Natural killer cell treated with Interleukin-12 subunit alpha and Interleukin-12 subunit beta and Interleukin-15 and Interleukin-18, amount 100 ng/mL, for 72 hours (primary cell): ENCODE results near the gene SLC6A12. TPM values are rescaled to one million over a fixed set of nuclear protein-coding genes. Genes with fewer than 3 reads are reported as not detected.
A peak's percentile ranks its signal among the peaks of the same experiment; 100 is the strongest.

Experiments used
- ATAC-seq, 2 donors: fragments of 150-1000 bp; cut with Tn5 transposase in 1 of 2; sonication (Bioruptor Pico), chemical (Tn5 transposase) in 1 of 2; 2 replicates each; pipeline ENCODE4 v1.10.0; 2021
- DNase-seq: peaks from one replicate; pipeline ENCODE4 v3.0.0; 2022; ENCODE audit warnings: low spot score
- H3K27ac Mint-ChIP-seq, 2 donors: 1 replicate in 1 of 2; 2 replicates in 1 of 2; pipeline ENCODE4 v1.8.0; 2022; ENCODE audit warnings: mixed read lengths in 2 of 2, mild to moderate bottlenecking in 1 of 2, moderate library complexity in 1 of 2
- H3K27me3 Mint-ChIP-seq, 2 donors: 1 replicate in 1 of 2; 2 replicates in 1 of 2; pipeline ENCODE4 v1.8.0; 2022; ENCODE audit warnings: mixed read lengths in 2 of 2
- H3K36me3 Mint-ChIP-seq: one replicate; pipeline ENCODE4 v1.8.0; 2022; ENCODE audit warnings: mixed read lengths
- H3K4me1 Mint-ChIP-seq, 2 donors: 1 replicate in 1 of 2; 2 replicates in 1 of 2; pipeline ENCODE4 v1.8.0; 2022; ENCODE audit warnings: low read depth in 2 of 2, mixed read lengths in 2 of 2, mild to moderate bottlenecking in 1 of 2
- H3K4me3 Mint-ChIP-seq: one replicate; pipeline ENCODE4 v1.8.0; 2022; ENCODE audit warnings: mixed read lengths
- H3K9me3 Mint-ChIP-seq: 2 replicates; pipeline ENCODE4 v1.8.0; 2022; ENCODE audit warnings: mixed read lengths
- total RNA-seq, 2 donors: library from RNA; stranded (reverse); gene quantifications; one replicate each; pipeline ENCODE4 v1.2.3, GENCODE V29; 2022

Gene SLC6A12
- total RNA-seq, 2 donors from 2014 or later = 0.11 TPM; not detected in 1

DNA sequence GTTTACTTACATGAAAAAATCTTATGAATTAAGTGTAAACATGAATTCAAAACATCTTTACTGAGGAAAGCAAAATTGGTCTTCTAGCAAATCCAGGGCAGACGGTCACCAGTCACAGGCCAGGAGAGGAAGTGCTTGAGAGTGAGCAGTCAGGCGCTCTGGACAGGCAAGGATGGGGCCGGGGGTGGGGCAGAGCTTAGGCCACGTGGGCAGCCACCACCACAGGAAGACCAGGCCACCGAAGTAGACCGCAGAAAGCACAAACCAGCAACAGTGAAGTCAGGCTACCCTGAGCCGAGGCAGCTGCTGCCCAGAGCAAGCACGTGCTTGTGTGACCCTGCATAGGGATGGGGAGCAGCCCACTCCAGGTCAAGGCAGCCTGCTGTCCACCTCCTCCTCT lies 33.5 kb downstream of the SLC6A12 start:
- Mint-ChIP-seq H3K27me3 (peaks cover 8 to 15% of the 10 kb centered on the region in 2 donors), H3K4me3 (no peak overlapping the region), H3K9me3 (no peaks in the 10 kb centered on the region), H3K36me3 (no peaks in the 10 kb centered on the region), H3K27ac (no peak overlapping the region), H3K4me1 (peaks cover 14% of the 10 kb centered on the region in 2 donors)
- no peak for DNase-seq
- ATAC-seq = peak; percentile 67 to 80

DNA sequence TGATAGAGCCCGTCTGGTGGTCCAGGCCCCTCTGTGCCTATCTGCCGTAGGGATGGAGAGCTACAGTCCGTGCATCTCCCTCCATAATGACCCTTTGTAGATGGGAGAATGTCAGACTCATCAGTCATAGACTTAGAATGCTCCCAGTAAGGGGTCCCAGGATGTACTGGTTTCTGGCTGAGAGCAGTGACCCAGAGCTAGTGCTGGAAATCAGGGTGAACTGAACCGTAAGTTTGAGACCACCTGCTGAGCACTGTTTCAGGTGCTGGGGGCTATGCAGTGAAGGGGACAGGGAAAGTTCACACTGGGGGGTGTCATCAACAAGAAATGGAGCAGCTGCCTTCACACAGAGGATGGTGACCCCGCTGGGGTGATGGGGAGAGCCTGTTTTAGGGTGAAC lies 34.1 kb downstream of the SLC6A12 start:
- Mint-ChIP-seq H3K4me1 (peaks cover 14% of the 10 kb centered on the region in 2 donors), H3K27me3 (peaks cover 5 to 15% of the 10 kb centered on the region in 2 donors), H3K9me3 (no peaks in the 10 kb centered on the region), H3K36me3 (no peaks in the 10 kb centered on the region), H3K27ac (no peak overlapping the region), H3K4me3 (no peak overlapping the region)
- DNase-seq (no peak), ATAC-seq (no peak)

GRCh38 chr12:179131-179884 lies 34.6 kb downstream of the SLC6A12 start:
- peaks cover 14% of the 10 kb centered on the region in 2 donors for H3K4me1 Mint-ChIP-seq
- DNase-seq (no peak), ATAC-seq (no peak)
- H3K27ac Mint-ChIP-seq = no peak overlapping the region
- peaks cover 3 to 15% of the 10 kb centered on the region in 2 donors for H3K27me3 Mint-ChIP-seq
- H3K36me3 Mint-ChIP-seq = no peaks in the 10 kb centered on the region
- H3K4me3 Mint-ChIP-seq = no peak overlapping the region
- H3K9me3 Mint-ChIP-seq = no peaks in the 10 kb centered on the region

DNA sequence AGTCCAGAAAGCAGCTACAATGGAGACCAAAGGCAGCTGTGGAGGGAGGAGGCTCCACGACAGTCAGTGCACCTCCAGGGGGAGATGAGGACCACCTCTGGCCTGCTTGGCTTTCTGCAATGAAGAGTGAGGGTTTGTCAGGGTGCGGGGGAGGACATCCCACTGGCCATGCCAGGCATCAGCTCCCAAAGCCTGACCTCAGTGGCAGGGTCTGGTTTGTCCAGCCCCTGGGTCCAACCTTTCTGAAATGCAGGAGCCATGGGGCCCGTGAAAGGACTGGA lies 35.2 kb downstream of the SLC6A12 start:
- Mint-ChIP-seq H3K4me1 (peaks cover 14% of the 10 kb centered on the region in 2 donors), H3K36me3 (no peaks in the 10 kb centered on the region), H3K27me3 (peaks cover 3 to 15% of the 10 kb centered on the region in 2 donors), H3K27ac (no peak overlapping the region), H3K9me3 (no peaks in the 10 kb centered on the region), H3K4me3 (no peak overlapping the region)
- DNase-seq = no peak
- ATAC-seq = no peak

DNA sequence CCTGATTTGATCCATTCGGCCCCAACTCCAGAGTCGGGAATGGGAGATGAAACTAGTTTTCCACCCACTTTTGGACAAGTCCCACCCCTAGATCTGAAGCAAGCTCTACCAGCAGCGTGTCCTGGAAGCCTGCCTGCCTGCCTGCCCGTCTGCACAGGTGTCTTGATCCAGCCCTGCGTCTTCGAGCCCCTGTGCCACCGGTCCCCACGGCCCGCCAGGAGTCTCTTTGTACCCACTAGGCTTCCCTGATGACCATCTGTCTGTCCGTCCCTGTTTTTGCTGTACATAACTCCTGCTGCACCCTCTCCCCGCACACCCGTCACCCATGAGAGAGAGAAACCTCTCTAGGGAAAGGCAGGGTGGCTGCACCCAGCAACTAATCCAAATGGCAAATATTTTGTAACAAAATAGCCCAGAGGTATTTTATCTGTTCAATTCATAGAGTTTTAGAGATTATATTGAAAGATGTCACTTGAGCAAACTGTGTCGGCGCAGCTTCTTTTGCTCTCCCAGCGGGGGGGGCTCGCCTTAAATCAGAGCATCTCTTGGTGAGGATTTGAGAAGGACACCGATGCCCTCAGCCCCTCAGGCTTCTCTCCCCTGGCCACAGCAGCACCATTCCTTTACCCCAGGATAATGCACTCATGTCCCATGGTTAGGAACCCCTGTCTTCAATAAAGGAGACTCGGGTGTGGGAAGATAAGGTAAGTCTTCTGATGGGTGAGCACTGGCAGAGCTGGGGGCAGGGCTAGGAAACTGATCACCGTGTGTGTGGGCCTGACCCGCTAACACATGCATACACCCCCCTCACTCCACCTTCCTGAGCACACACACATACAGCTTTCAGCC lies 35.8 kb downstream of the SLC6A12 start:
- ATAC-seq = no peak
- Mint-ChIP-seq H3K4me3 (no peak overlapping the region), H3K27me3 (peaks cover 0 to 9% of the 10 kb centered on the region in 2 donors)

DNA sequence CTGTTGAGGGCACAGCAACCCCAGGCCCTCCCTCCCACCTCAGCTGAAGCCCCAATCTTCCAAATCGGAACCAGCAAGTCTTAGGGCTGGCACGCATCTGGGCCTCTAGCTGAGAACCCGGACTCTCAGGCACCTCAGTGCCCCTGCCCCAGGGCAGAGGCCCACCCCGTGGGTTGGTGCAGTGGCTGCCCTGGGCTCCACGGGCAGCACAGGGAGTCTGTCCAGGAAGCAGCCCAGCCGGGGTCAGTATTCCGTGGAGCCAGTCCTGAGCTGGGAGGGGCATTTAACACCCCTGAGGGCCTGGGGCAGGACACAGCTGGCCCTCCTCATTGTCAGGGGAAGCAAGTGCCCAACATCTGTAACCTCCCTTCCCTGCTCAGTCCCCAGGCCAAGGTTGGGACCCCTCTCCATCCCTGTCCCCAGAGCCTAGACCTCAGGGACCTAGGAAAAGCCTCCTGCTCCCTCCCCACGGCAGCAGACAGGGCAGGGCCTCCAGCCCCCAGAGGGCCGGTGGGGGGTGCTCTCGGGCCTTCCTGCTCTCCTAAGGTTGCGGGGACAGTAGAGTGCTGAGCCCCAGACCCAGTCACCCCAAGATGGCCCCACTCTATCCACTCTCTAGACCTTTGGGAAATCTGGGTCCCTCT lies 36.5 kb downstream of the SLC6A12 start:
- Mint-ChIP-seq H3K36me3 (no peaks in the 10 kb centered on the region), H3K4me1 (peaks cover 14 to 16% of the 10 kb centered on the region in 2 donors), H3K27me3 (peaks cover 6% of the 10 kb centered on the region in 2 donors)

More for the DNA sequence above, 35.8 kb downstream of the SLC6A12 start:
- H3K4me1 Mint-ChIP-seq = peaks cover 14% of the 10 kb centered on the region in 2 donors
- H3K9me3 Mint-ChIP-seq = no peaks in the 10 kb centered on the region
- no peaks in the 10 kb centered on the region for H3K36me3 Mint-ChIP-seq
- no peak for DNase-seq
- H3K27ac Mint-ChIP-seq = no peak overlapping the region

GRCh38 chr12:176321-177181 lies 37.4 kb downstream of the SLC6A12 start:
- Mint-ChIP-seq H3K4me3 (no peak overlapping the region), H3K4me1 (peaks cover 14 to 17% of the 10 kb centered on the region in 2 donors), H3K27ac (no peak overlapping the region), H3K9me3 (no peaks in the 10 kb centered on the region), H3K36me3 (no peaks in the 10 kb centered on the region), H3K27me3 (peaks cover 6 to 7% of the 10 kb centered on the region in 2 donors)
- ATAC-seq = peak in 1 of 2 donors; percentile 2
- no peak for DNase-seq

More for the DNA sequence above, 36.5 kb downstream of the SLC6A12 start:
- no peak overlapping the region for H3K4me3 Mint-ChIP-seq
- ATAC-seq (no peak), DNase-seq (no peak)
- H3K27ac Mint-ChIP-seq = no peak overlapping the region
- no peaks in the 10 kb centered on the region for H3K9me3 Mint-ChIP-seq

DNA sequence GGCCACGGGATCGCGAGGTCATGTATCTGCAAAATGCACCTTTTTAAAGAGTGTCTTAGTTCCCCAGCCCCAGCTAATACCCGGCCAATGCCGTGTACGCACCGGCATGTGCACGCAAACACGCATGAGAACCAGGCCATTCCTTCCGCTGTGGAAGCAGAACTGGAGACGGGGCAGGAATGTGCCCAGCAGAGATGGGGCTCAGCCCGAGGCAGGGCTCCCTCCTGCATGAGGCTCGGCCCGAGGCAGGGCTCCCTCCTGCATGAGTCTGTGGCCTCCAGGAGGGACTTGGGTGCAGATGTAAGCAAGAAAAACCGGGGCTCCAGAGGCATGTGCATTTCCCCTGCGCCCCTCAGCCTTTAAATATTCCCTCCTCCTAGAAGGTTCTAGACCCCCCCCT lies 38.2 kb downstream of the SLC6A12 start:
- H3K9me3 Mint-ChIP-seq = no peaks in the 10 kb centered on the region
- no peak overlapping the region for H3K4me3 Mint-ChIP-seq
- no peak overlapping the region for H3K27ac Mint-ChIP-seq
- peaks cover 14 to 16% of the 10 kb centered on the region in 2 donors for H3K4me1 Mint-ChIP-seq
- no peak for ATAC-seq
- peaks cover 6 to 10% of the 10 kb centered on the region in 2 donors for H3K27me3 Mint-ChIP-seq
- no peak for DNase-seq
- H3K36me3 Mint-ChIP-seq = no peaks in the 10 kb centered on the region

GRCh38 chr12:175250-175649 lies 38.7 kb downstream of the SLC6A12 start:
- H3K9me3 Mint-ChIP-seq = no peaks in the 10 kb centered on the region
- H3K4me3 Mint-ChIP-seq = no peak overlapping the region
- H3K27ac Mint-ChIP-seq = no peak overlapping the region
- ATAC-seq = no peak
- H3K4me1 Mint-ChIP-seq = peaks cover 9 to 11% of the 10 kb centered on the region in 2 donors
- DNase-seq = no peak
- H3K36me3 Mint-ChIP-seq = no peaks in the 10 kb centered on the region
- H3K27me3 Mint-ChIP-seq = peaks cover 6 to 10% of the 10 kb centered on the region in 2 donors

GRCh38 chr12:174596-174995 lies 39.4 kb downstream of the SLC6A12 start:
- no peaks in the 10 kb centered on the region for H3K36me3 Mint-ChIP-seq
- no peak overlapping the region for H3K27ac Mint-ChIP-seq
- H3K9me3 Mint-ChIP-seq = no peaks in the 10 kb centered on the region
- H3K4me3 Mint-ChIP-seq = no peak overlapping the region
- peaks cover 4 to 9% of the 10 kb centered on the region in 2 donors for H3K4me1 Mint-ChIP-seq
- ATAC-seq = no peak
- H3K27me3 Mint-ChIP-seq = peaks cover 6 to 10% of the 10 kb centered on the region in 2 donors
- no peak for DNase-seq

DNA sequence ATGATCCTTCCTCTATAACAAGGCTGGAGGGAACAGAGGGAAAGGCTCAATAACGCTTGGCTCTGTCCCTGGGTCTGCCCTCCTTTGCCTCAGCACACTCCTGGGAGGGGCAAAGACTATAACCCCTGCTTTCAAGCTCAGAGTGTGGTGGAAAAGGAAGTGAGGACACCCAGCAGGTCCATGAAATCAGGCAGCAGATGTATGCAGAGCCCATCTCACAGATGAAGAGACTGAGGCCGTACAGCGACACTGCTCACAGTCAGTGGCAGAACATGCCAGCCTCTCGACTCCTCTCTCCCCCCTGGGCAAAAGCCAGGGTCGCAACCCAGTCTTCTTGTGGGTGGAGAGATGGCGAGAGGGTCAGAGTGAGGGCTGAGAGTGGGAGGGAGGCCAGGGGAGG lies 39.8 kb downstream of the SLC6A12 start:
- no peaks in the 10 kb centered on the region for H3K9me3 Mint-ChIP-seq
- H3K4me1 Mint-ChIP-seq = peaks cover 4 to 14% of the 10 kb centered on the region in 2 donors
- ATAC-seq (no peak), DNase-seq (no peak)
- H3K36me3 Mint-ChIP-seq = no peaks in the 10 kb centered on the region
- no peak overlapping the region for H3K27ac Mint-ChIP-seq
- H3K4me3 Mint-ChIP-seq = no peak overlapping the region
- H3K27me3 Mint-ChIP-seq = peaks cover 6 to 10% of the 10 kb centered on the region in 2 donors

DNA sequence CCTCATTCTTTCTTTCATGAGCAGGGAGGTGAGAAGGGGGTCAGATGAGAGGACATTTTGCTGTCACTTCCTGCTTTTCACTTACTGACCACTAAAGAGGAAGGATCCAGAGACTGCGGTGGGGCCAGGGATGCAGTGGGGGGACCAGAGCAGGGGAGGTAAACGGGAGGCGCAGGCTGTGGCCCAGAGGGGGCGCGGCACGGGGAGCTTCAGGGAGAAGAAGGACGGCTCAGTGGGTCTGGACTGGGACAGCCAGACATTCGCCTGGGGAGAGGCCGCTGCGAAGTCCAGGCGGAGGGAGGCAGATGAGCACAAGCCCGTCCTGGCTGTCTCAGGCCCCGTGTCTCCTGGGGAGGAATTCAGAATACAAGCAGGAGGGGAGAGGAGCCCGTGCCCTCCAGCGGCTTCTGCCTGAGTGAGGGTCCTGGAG lies 41.2 kb downstream of the SLC6A12 start:
- H3K9me3 Mint-ChIP-seq = no peaks in the 10 kb centered on the region
- H3K27ac Mint-ChIP-seq = no peak overlapping the region
- peaks cover 6 to 10% of the 10 kb centered on the region in 2 donors for H3K27me3 Mint-ChIP-seq
- H3K4me3 Mint-ChIP-seq = no peak overlapping the region
- H3K4me1 Mint-ChIP-seq = peaks cover 4 to 20% of the 10 kb centered on the region in 2 donors
- ATAC-seq (no peak), DNase-seq (no peak)
- no peaks in the 10 kb centered on the region for H3K36me3 Mint-ChIP-seq
